ENCODE measurements around the gene CIAPIN1.

- TF ChIP-seq CTCF (IDR thresholded peaks at IDR 0.05) (0 out of 2 replicates have a peak, but pooled peaks have one; percentile 15), ZFX (IDR thresholded peaks at IDR 0.05; ENCODE audit: borderline replicate concordance) (no peak)
Measured at GRCh38 chr16:57409870-57410587, 37.2 kb downstream of the CIAPIN1 start.

Measured in 22Rv1 (cell line).